ENCODE results near the gene SMNDC1.

The SMNDC1 gene

DNA sequence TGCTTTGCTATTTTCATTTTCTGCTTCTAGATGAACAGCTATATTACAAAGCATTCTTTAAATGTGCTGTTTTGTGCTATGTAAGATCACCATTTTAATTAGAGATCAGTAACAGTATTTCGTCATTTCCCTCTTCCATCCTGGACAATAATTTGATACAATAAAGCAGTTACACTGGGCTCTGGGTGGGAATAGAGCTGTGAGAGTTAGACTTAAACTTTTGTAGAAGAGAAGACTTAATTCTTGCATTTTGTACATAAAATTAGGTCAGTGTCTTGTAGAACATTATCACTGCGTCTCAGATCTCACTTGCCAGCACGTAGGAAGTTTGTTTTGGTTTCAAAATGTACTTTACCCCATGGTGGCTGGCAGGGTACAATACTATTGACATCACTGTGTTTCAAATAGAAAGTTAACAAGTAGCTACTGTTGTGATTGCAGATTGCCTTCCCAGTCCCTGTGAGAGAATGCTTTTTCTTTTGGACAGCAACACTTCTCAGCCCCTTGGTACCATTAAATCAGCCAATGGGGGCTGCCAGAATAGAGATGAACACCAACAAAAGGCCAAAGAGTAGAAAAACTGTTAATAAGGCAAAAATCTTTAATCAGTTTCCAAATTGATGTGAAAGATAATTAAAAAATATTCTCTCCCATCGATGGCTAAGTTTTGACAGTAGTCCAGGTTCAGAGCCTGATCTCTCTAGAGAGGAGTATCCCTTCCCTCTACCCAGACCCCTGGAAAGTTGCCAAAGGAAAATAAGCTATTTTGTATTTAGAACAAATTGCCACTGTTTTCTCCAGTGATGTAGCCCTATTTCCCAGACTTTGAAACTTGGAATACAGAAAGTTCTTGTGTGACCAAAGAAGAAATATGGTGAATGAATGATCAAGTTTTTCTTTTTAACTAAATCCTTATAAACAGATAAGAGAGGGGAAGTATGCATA is 35.1 kb downstream of the SMNDC1 start:
- DNase-seq (ENCODE audit: low spot score): no peak
- in situ Hi-C loops (cut with MboI; ENCODE audit: low sequenced_read_pairs, unreplicated experiment): no loop called here
- TF ChIP-seq, protein P1, sequence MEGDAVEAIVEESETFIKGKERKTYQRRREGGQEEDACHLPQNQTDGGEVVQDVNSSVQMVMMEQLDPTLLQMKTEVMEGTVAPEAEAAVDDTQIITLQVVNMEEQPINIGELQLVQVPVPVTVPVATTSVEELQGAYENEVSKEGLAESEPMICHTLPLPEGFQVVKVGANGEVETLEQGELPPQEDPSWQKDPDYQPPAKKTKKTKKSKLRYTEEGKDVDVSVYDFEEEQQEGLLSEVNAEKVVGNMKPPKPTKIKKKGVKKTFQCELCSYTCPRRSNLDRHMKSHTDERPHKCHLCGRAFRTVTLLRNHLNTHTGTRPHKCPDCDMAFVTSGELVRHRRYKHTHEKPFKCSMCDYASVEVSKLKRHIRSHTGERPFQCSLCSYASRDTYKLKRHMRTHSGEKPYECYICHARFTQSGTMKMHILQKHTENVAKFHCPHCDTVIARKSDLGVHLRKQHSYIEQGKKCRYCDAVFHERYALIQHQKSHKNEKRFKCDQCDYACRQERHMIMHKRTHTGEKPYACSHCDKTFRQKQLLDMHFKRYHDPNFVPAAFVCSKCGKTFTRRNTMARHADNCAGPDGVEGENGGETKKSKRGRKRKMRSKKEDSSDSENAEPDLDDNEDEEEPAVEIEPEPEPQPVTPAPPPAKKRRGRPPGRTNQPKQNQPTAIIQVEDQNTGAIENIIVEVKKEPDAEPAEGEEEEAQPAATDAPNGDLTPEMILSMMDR (IDR thresholded peaks at IDR 0.05; ENCODE audit: borderline replicate concordance, control extremely low read depth, extremely low read depth, insufficient read depth, missing control alignments): no peak

DNA sequence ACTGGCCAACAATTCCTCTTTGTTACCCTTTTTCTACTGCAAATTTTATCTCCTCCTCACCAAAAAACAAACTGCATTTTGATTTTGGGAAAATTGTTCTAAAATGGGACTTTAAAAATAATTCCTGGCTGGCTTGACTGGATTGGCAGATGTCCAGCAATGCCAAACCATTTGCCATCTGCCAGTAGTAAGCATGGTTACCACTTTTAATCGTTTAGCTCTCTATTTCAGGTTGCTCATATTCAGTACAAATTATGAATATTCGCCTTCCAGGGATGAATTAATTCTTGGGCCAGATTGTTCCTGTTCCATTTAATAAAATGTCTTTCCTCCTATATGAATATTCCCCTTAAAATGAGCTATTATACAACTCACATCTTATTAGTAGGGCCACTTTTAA is 35.7 kb downstream of the SMNDC1 start:
- in situ Hi-C loops (cut with MboI; ENCODE audit: low sequenced_read_pairs, unreplicated experiment): no loop called here
- no peak for DNase-seq (ENCODE audit: low spot score)
- TF ChIP-seq, protein P1 (IDR thresholded peaks at IDR 0.05; ENCODE audit: borderline replicate concordance, control extremely low read depth, extremely low read depth, insufficient read depth, missing control alignments): no peak

DNA sequence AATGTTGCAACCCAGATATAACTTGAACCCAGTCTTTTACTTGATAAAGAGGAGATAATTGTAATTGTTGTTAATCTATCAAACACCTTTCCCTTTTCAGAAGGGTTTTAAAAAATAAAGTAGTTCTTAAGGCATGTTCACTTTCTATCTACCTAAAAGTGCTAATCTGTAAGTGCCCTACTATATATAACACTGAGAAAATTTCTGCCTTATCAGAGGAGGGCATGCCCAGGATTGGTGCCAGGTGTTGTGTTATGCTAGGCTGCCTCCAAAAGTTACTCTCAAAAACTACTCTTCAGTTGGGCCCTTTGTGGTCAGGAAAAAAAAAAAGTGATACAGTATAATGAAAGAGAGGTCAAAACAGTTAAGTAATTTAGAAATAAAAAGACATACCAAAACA is 36.3 kb downstream of the SMNDC1 start:
- TF ChIP-seq, protein P1 (IDR thresholded peaks at IDR 0.05; ENCODE audit: borderline replicate concordance, control extremely low read depth, extremely low read depth, insufficient read depth, missing control alignments): no peak
- in situ Hi-C loops (cut with MboI; ENCODE audit: low sequenced_read_pairs, unreplicated experiment): no loop called here
- DNase-seq (ENCODE audit: low spot score): no peak

DNA sequence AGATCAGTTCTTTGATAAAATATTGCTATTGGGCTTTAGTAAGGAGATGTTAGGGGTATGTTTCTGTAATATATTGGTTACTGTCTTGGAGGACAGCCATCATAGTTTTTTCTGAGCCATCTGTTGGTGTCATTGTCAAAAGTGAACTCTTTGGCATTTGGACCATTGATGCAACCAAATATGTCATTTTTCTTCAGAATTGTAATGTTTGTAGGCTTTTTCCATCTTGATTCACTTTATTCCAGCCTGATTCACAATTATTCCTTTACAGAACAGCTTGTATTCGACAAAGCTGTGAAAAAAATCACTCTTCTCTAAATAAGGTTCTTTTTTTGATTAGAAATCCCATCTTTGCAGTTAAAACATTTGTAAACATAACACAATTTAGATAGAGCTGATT is 37.4 kb downstream of the SMNDC1 start:
- in situ Hi-C loops (cut with MboI; ENCODE audit: low sequenced_read_pairs, unreplicated experiment): no loop called here
- DNase-seq (ENCODE audit: low spot score): no peak
- TF ChIP-seq, protein P1 (IDR thresholded peaks at IDR 0.05; ENCODE audit: borderline replicate concordance, control extremely low read depth, extremely low read depth, insufficient read depth, missing control alignments): no peak

DNA sequence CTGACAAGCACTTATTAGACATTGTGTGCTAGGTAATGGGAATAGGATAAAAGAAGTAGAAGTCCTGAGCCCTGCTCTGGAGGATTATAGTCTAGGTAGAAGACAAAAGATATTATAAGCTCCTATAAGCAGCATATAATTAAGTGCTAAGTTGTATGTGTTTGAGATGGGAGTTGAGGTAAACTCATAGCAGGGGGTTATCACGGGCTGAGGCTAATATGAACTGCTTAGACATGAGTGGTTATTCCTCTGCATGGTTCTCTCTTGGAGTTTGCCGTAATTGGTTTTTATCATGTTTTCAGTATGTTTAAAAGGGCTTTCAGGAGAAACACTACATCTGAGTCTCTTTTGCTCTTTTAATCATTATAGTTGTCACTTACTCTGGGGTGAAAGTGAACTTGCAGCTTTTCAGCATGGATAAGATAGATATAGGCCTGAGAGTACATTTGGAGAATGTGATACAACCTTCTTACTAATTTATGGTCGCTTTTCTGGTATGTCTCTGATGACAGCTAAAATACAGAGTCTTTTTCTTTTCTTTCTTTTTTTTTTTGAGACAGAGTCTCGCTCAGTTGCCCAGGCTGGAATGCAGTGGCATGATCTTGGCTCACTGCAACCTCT is 39.0 kb downstream of the SMNDC1 start:
- TF ChIP-seq, protein P1 (IDR thresholded peaks at IDR 0.05; ENCODE audit: borderline replicate concordance, control extremely low read depth, extremely low read depth, insufficient read depth, missing control alignments): no peak
- in situ Hi-C loops (cut with MboI; ENCODE audit: low sequenced_read_pairs, unreplicated experiment): no loop called here
- no peak for DNase-seq (ENCODE audit: low spot score)

DNA sequence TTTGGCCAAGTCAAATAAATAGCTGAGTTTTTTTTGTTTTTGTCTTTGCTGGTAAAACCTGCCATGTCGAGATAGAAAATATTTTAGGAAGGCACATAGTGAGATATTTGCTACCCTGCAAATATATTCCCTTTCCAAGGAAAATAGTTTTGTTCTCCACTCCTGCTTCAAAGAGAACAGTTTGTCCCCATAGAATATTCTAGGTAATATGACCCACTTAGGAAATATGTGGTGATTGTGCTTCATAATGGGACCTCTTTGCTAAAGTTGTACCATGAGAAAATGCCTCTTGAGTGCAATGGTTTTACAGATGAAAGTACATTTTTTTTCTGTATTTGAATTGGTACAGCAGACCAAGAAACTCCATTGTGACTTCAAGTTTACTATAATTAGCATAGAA is 41.6 kb downstream of the SMNDC1 start:
- in situ Hi-C loops (cut with MboI; ENCODE audit: low sequenced_read_pairs, unreplicated experiment): no loop called here
- TF ChIP-seq, protein P1 (IDR thresholded peaks at IDR 0.05; ENCODE audit: borderline replicate concordance, control extremely low read depth, extremely low read depth, insufficient read depth, missing control alignments): no peak
- DNase-seq (ENCODE audit: low spot score): no peak

Measured in GM13976 (cell line).